DND-41 (cell line): ENCODE data around the gene REG1B.

Source experiments
- ATAC-seq: fragments of 200-7000 bp; cut with Tn5 transposase; 3 replicates; pipeline ENCODE4 v1.9.1; 2021; ENCODE audit warnings: low read depth; ENCODE audit not compliant: insufficient read depth
- DNase-seq: peaks from one replicate; pipeline ENCODE4 v3.0.0-alpha.2; 2020
- H2AFZ ChIP-seq: 2 replicates; pipeline ENCODE4 v1.6.0; 2012; ENCODE audit warnings: low read depth, low read length
- H3K27ac ChIP-seq: 2 replicates; pipeline ENCODE4 v1.5.1; 2012; ENCODE audit warnings: low read length, inconsistent platforms
- H3K27me3 ChIP-seq: fragments of 200-600 bp; sonication (generic); 2 replicates; pipeline ENCODE4 v1.6.0; 2012; ENCODE audit warnings: low read length, mild to moderate bottlenecking, inconsistent platforms; ENCODE audit not compliant: insufficient read depth, poor library complexity
- H3K36me3 ChIP-seq: 2 replicates; pipeline ENCODE4 v1.5.1; 2012; ENCODE audit warnings: low read length, inconsistent platforms; ENCODE audit not compliant: insufficient read depth
- H3K4me1 ChIP-seq: 2 replicates; pipeline ENCODE4 v1.5.1; 2012; ENCODE audit warnings: mild to moderate bottlenecking, low read length; ENCODE audit not compliant: insufficient read depth
- H3K4me2 ChIP-seq: 2 replicates; pipeline ENCODE4 v1.6.0; 2012; ENCODE audit warnings: mild to moderate bottlenecking, moderate library complexity, low read length, inconsistent platforms; ENCODE audit not compliant: insufficient read depth
- H3K4me3 ChIP-seq, 2 experiments: fragments of 200-600 bp in 1 of 2; shearing (Covaris generic) in 1 of 2; 2 replicates each; pipeline ENCODE4 v1.5.1; 2012 to 2016; ENCODE audit warnings: inconsistent platforms in 2 of 2, low read length in 2 of 2, mild to moderate bottlenecking in 2 of 2, low read depth in 1 of 2, moderate library complexity in 1 of 2
- H3K79me2 ChIP-seq: 2 replicates; pipeline ENCODE4 v1.6.0; 2012; ENCODE audit warnings: low read length, inconsistent platforms; ENCODE audit not compliant: insufficient read depth
- H3K9ac ChIP-seq: 2 replicates; pipeline ENCODE4 v1.6.0; 2012; ENCODE audit warnings: low read depth, mild to moderate bottlenecking, inconsistent platforms, low read length, moderate library complexity
- H3K9me3 ChIP-seq: 2 replicates; pipeline ENCODE4 v1.5.1; 2012; ENCODE audit warnings: low read length, moderate library complexity, mild to moderate bottlenecking, inconsistent platforms; ENCODE audit not compliant: insufficient read depth, severe bottlenecking
- H4K20me1 ChIP-seq: 2 replicates; pipeline ENCODE4 v1.6.0; 2012; ENCODE audit warnings: low read length; ENCODE audit not compliant: insufficient read depth
- EZH2 ChIP-seq: IDR thresholded peaks from 3 replicates; pipeline ENCODE4 v1.6.1; 2012; ENCODE audit warnings: borderline replicate concordance, low read depth, mild to moderate bottlenecking, moderate library complexity, low read length, inconsistent platforms; ENCODE audit not compliant: severe bottlenecking
- TF ChIP-seq, protein P1 (sequence below): IDR thresholded peaks from 2 replicates; pipeline ENCODE4 v1.5.1; 2012; ENCODE audit warnings: borderline replicate concordance, low read length, moderate library complexity, mild to moderate bottlenecking; ENCODE audit not compliant: poor library complexity, severe bottlenecking; ENCODE audit errors: extremely low read depth

REG1B gene

DNA sequence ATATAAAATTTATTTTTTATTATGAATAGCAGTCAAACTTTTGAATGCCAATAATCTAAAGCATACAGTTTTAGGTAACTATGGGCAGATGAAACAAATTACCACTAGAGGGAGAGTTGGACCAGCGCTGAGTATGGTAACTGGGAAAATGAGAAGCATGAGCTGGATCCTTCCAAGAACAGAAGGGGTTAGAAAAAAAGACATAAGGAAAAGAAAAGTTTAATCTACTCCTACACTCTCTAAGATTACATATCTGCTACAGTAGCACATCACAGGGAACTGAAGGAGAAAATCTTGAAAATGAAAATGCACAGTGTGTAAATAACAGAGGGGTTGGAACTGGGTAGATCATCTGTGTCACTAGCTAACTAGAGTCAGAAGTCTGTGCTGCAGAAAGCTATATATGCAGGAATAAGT is 46.8 kb downstream of the REG1B start:
- H3K9ac ChIP-seq = no peak overlapping the region
- H2AFZ ChIP-seq = no peak overlapping the region
- H3K79me2 ChIP-seq = no peaks in the 10 kb centered on the region
- ATAC-seq = no peak
- H3K27ac ChIP-seq = no peak overlapping the region
- no peak overlapping the region for H3K4me2 ChIP-seq
- H3K27me3 ChIP-seq = no peaks in the 10 kb centered on the region
- H3K36me3 ChIP-seq = no peaks in the 10 kb centered on the region
- no peak for TF ChIP-seq EZH2
- TF ChIP-seq, protein P1, sequence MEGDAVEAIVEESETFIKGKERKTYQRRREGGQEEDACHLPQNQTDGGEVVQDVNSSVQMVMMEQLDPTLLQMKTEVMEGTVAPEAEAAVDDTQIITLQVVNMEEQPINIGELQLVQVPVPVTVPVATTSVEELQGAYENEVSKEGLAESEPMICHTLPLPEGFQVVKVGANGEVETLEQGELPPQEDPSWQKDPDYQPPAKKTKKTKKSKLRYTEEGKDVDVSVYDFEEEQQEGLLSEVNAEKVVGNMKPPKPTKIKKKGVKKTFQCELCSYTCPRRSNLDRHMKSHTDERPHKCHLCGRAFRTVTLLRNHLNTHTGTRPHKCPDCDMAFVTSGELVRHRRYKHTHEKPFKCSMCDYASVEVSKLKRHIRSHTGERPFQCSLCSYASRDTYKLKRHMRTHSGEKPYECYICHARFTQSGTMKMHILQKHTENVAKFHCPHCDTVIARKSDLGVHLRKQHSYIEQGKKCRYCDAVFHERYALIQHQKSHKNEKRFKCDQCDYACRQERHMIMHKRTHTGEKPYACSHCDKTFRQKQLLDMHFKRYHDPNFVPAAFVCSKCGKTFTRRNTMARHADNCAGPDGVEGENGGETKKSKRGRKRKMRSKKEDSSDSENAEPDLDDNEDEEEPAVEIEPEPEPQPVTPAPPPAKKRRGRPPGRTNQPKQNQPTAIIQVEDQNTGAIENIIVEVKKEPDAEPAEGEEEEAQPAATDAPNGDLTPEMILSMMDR = peak; percentile 27
- H3K4me1 ChIP-seq = no peaks in the 10 kb centered on the region
- no peaks in the 10 kb centered on the region for H3K9me3 ChIP-seq
- DNase-seq = no peak
- H3K4me3 ChIP-seq = no peak overlapping the region
- no peaks in the 10 kb centered on the region for H4K20me1 ChIP-seq

DNA sequence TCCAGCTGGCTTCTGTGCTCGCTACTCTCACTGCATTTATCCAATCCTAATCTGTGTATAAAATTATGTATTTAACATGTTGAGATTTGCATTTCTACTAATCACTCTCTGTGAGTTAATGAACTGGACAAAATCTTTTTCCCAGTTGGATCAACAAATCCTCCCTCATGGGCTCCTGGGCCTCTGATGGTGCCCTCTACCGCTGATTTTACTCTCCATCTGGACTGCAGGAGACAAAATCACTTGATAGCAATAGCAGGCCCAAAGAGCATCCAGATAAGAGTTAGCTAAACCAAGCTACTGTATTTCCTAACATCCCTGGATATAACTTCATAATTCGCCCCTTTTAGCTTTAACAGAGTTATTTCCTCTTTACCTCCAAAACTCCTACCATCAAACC is 47.8 kb downstream of the REG1B start:
- no peaks in the 10 kb centered on the region for H3K79me2 ChIP-seq
- H3K9me3 ChIP-seq = no peaks in the 10 kb centered on the region
- no peak overlapping the region for H3K9ac ChIP-seq
- H3K4me3 ChIP-seq = no peak overlapping the region
- TF ChIP-seq, protein P1 = no peak
- TF ChIP-seq EZH2 = no peak
- H3K27me3 ChIP-seq = no peaks in the 10 kb centered on the region
- ATAC-seq (no peak), DNase-seq (no peak)
- H3K4me2 ChIP-seq = no peak overlapping the region
- no peaks in the 10 kb centered on the region for H4K20me1 ChIP-seq
- H3K27ac ChIP-seq = no peak overlapping the region
- H3K4me1 ChIP-seq = no peaks in the 10 kb centered on the region
- H2AFZ ChIP-seq = no peak overlapping the region
- no peaks in the 10 kb centered on the region for H3K36me3 ChIP-seq
